Stimulated activated CD4-positive, alpha-beta T cell treated with anti-CD3 and anti-CD28 coated beads, Interleukin-1b, Interleukin-23, amount 100 ng/mL, for 1 hour (primary cell): ENCODE data around the gene PTPN13.
"Not testable (repeated sequence)": the region's sequence is repeated elsewhere in the genome, so short reads cannot be mapped to it uniquely, and the experiment has no call there.

Experiments
- DNase-seq, 2 donors: peaks; one replicate each; pipeline ENCODE4 v3.0.0-alpha.2; 2020; ENCODE audit warnings: low read depth in 2 of 2

PTPN13 gene

DNA sequence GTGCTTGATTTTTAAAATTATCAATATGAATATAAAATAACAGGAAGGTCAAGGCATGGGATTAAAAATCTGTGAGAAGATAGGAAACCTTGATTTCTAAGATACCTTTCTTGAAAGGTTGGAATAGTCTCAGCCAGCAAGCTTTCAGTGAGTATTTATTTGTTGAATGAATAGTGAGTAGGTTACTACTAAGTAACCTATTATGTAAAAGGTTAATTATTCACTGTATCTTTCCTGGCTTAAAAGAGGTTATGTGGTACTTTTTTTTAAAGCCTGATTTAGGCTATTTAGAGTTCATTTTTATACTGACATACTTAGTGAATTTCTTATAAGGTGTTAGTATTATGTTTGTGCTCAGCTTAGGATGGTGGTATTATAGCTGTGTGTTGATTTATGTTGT is 123.5 kb downstream of the PTPN13 start:
- no peak for DNase-seq

DNA sequence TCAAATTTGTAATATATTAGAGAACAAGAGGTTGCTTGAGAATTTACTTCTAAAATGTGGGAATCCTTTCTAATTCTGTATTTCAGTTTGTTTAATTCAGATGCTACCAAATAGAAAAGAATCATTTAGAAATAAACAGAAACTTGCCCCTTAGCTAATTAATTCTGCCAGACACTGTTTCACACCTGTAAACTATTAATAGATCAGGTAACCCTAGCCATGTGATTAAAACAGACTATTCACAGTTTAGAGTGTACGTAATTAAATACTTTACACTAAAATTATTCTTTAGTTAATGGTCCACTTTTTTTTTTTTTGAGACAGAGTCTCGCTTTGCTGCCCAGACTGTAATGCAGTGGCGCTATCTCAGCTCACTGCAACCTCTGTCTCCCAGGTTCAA is 124.0 kb downstream of the PTPN13 start:
- DNase-seq = no peak

DNA sequence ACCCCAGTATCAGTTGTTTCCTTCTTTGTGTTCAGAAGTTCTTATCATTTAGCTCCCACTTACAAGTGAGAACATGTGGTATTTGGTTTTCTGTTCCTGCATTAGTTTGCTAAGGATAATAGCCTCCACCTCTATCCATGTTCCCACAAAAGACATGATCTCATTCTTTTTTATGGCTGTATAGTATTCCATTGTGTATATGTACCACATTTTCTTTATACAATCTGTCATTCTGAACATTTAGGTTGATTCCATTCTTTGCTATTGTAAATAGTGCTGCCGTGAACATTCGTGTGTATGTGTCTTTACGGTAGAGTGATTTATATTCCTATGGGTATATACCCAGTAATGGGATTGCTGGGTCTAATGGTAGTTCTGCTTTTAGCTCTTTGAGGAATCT is 125.0 kb downstream of the PTPN13 start:
- DNase-seq = not testable (repeated sequence)

DNA sequence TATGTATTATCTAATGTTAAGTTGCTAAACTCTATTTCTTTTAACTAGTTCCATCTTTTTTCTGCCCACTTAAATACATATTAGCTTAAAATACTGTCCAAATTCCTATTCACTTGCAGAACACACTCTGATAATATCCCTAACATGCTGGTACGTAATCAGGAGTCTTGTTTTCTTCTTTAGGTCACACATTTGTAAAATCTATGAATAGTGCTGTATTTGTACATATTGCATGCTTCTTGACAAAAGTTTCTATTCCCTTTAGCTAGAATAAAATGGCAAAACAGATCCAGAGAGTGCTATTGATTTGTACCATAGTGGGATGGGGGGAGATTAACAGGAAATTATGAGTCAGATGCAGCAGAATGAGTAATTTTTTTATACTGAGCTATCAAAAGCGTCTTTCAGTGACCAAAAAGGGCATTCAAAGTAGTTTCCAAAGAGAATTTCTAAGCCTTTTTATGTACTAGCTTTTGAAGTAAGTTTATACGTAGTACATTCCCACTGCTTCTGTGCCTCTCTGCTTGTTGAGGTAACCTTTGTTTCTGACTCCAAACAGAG is 126.5 kb downstream of the PTPN13 start:
- no peak for DNase-seq

DNA sequence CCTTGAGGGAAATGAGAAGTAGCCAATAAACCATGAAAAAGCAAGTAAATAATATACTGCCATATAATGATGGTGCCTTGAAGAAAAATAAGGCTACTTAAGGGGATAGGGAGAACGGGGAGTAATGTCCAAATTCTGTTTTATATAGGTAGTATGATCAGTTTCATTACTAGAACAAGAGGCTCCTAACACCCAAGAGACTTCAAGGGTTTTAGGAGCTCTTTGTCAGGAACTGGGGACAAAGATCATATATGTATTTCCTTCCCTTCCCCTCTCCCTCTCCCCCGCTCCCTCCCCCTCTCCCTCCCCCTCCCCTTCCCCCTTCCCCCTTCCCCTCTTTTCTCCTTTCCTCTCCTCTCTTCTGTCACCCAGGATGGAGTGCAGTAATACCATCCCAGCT is 127.3 kb downstream of the PTPN13 start:
- no peak for DNase-seq

DNA sequence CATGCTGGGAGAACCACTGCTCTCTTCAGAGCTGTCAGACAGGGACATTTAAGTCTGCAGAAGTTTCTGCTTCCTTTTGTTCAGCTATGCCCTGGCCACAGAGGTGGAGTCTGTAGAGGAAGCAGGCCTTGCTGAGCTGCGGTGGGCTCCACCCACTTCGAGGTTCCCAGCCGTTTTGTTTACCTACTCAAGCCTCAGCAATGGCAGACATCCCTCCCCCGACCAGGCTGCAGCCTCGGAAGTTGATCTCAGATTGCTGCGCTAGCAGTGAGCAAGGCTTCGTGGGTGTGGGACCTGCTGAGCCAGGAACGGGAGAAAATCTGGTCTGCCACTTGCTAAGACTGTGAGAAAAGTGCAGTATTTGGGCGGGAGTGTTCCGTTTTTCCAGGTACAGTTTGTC is 136.2 kb downstream of the PTPN13 start:
- no peak for DNase-seq

DNA sequence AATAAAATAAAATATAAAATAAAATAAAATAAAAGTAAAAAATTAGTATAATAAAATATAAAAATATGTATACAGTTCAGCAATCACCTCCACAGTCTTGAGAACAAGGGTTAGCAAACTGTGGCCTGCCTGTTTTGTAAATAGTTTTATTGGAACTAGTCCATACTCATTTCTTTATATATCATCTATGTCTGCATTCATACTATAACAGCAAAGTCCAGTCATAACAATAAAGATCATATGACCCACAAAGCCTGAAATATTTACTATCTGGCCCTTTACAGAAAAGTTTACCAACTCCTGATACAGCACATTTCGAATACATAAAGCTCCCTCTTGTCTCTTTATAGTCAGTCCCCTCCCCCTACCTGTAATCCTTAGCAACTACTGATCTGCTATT is 143.1 kb downstream of the PTPN13 start:
- DNase-seq = no peak

DNA sequence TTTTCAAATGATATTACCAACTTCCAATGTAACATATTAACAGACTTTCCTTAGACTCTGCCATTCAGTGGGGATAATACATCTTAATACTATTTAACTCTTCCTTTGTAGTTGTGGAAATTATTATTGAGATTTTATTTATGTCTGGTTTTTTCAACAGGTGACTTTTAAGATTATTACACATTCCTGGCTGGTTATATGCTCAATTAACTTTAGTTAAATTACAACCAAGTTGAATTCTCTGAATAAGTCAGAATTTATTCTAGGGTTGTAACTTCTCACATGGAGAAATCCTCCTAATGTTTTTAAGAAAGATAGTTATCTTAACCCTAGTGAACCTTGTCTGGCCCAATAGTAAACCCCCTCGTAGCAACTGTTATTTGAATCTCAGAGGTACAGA is 147.7 kb downstream of the PTPN13 start:
- no peak for DNase-seq

DNA sequence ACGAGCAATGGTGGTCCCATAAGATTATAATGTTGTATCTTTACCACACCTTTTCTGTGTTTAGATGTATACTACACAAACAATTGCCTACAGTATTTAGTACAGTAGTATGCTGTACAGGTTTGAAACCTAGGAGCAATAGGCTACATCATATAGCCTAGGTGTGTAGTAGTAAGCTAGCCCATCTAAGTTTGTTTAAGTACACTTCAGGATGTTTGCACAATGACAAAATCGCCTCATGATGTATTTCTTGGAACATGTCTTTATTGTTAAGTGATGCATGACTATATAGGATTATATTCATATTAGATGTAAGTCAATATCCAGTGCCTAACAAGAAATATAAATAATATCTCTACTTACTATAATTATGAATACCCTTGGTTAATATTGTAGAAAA is 150.5 kb downstream of the PTPN13 start:
- no peak for DNase-seq

DNA sequence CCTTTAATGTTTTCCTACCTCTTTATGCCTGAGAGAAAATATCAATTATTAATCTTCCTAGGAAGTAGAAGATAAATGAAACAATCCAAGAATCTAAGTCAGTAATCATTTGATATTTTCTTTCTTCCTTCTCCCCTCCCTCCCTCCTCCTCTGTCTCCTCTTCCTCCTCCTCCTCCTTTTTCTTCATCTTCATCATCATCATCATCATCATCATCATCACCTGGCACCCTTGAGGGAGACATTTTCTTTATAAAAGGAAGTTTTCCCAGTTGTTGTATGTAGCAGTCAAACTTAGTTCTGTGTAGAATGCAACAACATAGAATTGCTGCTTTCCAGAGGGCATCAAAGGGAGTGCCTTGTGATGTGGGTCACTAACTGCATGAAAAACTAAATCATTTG is 155.0 kb downstream of the PTPN13 start:
- DNase-seq = no peak

DNA sequence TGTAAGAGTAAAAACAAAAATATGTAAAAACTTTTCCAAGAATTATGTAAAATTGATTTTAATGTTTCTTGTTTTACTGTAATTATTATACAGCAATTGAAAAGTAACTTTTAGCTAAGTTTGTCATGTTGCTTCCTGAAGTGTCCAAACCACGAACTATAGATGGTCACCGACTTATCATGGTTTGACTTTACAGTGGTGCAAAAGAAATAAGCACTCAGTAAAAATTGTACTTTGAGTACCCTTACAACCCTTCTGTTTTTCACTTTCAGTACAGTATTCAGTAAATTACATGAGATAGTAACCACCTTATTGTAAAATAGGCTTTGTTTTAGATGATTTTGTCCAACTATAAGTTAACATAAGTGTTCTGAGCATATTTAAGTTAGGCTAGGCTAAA is 161.3 kb downstream of the PTPN13 start:
- no peak for DNase-seq

DNA sequence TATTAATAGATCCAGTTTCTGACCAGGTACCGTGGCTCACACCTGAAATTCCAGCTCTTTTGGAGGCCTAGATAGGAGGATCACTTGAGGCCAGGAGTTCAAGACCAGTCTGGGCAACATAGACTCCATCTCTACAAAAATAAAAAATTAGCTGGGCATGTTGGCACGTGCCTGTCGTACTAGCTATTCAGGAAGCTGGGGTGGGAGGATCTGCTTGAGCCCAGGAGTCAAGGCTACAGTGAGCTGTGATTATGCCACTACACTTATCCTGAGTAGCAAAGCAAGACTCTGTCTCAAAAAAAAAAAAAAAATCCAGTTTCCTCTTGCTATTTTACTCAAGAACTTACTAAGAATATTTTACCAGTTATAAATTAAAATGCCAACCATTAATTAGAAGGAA is 163.4 kb downstream of the PTPN13 start:
- DNase-seq = no peak

DNA sequence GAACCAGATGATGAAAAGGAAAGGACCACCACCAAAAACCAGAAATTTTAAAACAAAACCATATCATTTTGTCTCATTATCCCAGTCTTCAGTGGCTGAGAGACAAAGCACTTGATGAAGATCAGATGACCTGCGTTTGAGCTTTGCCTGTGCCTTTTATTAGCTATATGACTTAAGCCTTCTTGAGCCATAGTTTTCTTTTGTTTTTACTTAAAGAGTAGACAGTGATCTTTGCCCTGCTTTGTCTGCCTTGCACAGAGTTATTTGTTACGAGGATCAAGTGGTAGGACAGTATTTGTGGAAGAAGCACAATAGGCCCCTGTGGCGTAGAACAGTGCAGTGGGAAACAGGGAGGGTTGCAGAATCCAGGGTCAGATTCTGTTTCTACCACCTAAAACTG is 165.2 kb downstream of the PTPN13 start:
- no peak for DNase-seq

DNA sequence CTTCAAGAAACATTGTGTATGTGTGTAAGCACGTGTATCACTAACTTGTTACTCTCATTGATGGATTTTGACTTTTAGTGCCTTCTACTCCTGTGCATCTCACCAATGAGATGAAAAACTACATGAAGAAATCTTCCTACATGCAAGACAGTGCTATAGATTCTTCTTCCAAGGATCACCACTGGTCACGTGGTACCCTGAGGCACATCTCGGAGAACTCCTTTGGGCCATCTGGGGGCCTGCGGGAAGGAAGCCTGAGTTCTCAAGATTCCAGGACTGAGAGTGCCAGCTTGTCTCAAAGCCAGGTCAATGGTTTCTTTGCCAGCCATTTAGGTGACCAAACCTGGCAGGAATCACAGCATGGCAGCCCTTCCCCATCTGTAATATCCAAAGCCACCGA is 168.5 kb downstream of the PTPN13 start:
- no peak for DNase-seq

DNA sequence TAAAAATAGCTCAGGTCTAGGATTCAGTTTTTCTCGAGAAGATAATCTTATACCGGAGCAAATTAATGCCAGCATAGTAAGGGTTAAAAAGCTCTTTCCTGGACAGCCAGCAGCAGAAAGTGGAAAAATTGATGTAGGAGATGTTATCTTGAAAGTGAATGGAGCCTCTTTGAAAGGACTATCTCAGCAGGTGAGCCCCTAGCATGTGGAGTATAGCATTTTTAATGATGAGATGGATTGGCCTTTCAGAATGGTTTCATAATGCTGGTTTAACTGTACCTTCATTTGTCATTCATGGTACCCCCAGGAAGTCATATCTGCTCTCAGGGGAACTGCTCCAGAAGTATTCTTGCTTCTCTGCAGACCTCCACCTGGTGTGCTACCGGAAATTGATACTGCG is 175.7 kb downstream of the PTPN13 start:
- DNase-seq = no peak

DNA sequence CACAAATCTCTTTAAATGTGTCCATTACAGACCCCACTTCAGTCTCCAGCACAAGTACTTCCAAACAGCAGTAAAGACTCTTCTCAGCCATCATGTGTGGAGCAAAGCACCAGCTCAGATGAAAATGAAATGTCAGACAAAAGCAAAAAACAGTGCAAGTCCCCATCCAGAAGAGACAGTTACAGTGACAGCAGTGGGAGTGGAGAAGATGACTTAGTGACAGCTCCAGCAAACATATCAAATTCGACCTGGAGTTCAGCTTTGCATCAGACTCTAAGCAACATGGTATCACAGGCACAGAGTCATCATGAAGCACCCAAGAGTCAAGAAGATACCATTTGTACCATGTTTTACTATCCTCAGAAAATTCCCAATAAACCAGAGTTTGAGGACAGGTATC is 177.0 kb downstream of the PTPN13 start:
- DNase-seq = no peak

DNA sequence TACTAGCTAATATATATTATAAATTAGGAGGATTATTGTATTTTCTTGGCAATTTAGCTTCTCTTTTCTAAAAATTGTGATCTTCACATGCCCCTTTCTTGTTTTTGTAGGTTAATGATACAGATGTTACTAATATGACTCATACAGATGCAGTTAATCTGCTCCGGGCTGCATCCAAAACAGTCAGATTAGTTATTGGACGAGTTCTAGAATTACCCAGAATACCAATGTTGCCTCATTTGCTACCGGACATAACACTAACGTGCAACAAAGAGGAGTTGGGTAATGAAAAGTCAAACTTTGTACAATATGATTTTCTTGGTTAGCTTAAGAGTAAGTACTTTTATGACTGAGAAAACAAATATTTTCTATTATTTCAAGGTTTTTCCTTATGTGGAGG is 180.9 kb downstream of the PTPN13 start:
- DNase-seq = no peak

DNA sequence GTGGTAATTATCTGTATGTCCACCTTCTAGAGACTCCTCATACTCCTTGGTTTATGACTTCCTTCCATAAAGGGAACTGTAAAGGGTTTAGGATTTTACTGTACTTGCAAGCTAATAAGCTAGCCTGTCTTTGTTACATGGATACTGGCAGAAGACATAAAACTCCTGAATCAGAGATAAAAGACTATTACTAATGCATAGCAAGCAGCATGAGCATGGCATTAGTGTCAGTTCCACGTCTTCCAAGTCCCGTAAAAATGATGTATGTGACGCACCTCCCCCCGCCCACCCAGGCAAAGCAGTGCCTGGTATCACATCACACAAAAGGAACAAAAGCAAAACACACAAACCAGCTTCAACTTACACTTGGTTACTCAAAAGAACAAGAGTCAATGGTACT is 184.1 kb downstream of the PTPN13 start:
- no peak for DNase-seq

DNA sequence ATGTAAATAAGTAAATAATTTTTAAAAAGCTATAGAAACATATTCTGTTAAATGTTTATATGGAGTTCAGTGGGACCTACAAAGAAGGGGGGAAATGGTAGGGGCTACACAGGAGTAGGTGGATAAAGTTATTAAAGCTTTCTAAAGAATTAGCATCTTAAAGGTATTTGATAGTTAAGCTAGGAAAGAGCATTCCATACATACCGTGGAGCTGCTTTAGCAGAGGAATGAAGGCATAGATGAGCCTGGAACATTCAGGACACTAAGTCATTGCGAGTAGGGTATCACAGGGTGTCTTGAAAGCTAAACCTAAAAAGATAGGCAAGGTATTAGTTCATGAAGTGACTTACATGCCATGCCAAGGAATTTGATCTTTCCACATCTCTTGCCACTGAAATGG is 194.7 kb downstream of the PTPN13 start:
- no peak for DNase-seq

DNA sequence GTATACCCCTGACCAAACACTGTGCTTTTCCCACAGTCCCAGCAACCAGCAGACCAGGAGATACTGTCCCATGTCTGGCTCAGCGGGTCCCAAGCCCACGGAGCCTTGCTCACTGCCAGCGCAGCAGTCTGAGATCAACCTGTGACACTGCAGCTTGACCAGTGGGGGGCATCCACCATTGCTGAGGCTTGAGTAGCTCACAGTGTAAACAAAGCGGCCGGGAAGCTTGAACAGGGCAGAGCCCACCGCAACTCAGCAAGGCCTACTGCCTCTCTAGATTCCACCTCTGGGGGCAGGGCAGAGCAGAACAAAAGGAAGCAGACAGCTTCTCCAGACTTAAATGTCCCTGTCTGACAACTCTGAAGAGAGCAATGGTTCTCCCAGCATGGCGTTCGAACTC is 197.0 kb downstream of the PTPN13 start:
- DNase-seq = no peak

DNA sequence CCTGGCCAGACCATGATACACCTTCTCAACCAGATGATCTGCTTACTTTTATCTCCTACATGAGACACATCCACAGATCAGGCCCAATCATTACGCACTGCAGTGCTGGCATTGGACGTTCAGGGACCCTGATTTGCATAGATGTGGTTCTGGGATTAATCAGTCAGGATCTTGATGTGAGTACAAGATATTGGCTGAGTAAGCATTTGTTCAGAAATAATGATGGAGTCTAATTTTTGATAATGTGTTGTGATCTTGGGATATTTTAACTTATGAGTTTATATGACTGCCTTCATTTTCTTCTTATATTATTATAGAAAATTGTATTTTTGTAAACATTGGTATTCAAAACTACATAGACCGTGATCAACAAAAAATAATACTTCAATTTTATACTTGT is 215.7 kb downstream of the PTPN13 start:
- DNase-seq = no peak

DNA sequence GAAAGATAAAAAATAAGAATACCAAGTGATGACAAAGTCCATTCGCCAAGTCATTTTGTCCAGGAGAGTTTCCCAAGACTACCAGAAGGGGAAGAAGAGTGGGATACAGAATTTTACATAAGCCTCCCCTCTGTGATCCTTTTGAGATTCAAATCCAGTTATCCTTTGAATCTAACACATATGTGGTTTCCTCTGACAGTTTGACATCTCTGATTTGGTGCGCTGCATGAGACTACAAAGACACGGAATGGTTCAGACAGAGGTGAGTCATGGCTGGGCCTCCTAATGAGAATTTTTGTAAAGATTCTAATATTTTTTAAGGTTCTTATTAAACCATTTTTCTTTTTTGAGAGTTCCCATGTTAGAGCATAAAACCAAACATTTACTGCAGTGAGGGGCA is 216.7 kb downstream of the PTPN13 start:
- no peak for DNase-seq

DNA sequence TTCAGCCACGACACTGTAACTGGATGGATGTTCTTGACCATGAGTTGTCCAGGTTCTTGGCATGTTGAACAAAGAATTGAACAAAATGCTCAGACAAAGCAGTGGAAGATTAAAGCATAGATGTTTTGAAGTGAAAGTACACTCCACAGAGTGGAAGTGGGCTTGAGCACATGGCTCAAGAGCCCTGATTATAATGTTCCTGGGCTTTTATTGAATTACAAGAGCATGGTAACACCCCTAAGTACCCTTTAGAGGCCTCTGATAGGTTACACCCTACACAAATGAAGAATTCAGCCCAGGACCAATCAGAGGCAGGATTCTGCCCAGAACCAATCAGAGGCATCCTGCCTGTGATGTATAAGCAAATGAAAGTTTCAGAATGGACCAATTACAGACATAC is 221.5 kb downstream of the PTPN13 start:
- no peak for DNase-seq

DNA sequence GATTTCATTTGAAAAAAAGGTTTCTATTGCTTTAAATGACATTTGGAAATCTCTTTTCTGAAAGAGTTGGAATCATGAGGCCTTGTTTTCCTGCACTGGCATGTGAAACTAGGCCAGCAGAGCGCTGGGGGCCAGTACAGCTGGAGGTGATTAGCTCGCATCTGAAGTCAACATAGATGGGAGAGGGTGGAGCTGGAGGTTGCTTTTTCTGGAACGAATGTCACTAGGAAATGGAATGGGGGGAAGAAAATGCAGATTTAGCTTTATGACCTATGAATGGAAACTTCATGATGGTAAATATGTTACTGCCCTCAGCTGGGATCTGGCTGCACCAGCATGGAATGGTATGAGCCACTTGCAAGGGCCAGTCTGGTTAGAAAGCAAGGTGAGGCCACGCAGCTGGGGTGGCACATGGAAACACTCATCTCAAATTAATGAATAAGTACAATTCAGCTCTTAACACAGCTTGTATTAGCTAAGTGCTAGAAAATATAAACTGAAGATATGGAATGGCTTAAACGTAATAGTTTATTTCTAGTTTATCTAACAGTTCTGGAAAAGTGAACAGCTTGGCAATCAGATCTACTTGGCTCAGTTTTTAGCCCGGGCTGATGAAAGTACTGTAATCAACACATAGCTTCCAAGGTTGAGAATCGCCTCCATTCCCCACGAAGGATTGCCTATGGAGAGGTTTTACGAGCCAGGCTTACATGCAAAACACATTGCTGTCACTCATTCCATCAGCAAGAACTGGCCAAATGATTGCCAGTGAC is 222.6 kb downstream of the PTPN13 start:
- no peak for DNase-seq
